Psoas muscle (tissue), 8 donors: ENCODE measurements around the gene DSTN. TPM values are rescaled to one million over a fixed set of nuclear protein-coding genes. Genes with fewer than 3 reads are reported as not detected.

Experiments
- ATAC-seq, 4 donors: fragments of 200-7000 bp; cut with Tn5 transposase; one replicate each; pipeline ENCODE4 v1.9.1; 2020; ENCODE audit warnings: moderate library complexity in 3 of 4, mild to moderate bottlenecking in 2 of 4
- DNase-seq, 2 donors: peaks; one replicate each; pipeline ENCODE4 v3.0.0-alpha.2; 2020
- H3K27ac ChIP-seq: fragments of 200-600 bp; one replicate; pipeline ENCODE4 v1.8.0; 2022
- H3K27me3 ChIP-seq, 3 donors: fragments of 200-600 bp in 1 of 3; one replicate each; pipeline versions ENCODE4 v1.6.1 to v1.8.0; 2013 to 2022; ENCODE audit warnings: low read length in 2 of 3, mild to moderate bottlenecking in 2 of 3, moderate library complexity in 1 of 3; ENCODE audit not compliant: insufficient read depth in 3 of 3
- H3K36me3 ChIP-seq, 2 donors: fragments of 200-600 bp in 1 of 2; one replicate each; pipeline versions ENCODE4 v1.6.1 to v1.8.0; 2013 to 2022; ENCODE audit warnings: low read depth in 1 of 2, mild to moderate bottlenecking in 1 of 2, moderate library complexity in 1 of 2; ENCODE audit not compliant: insufficient read depth in 1 of 2
- H3K4me1 ChIP-seq: fragments of 200-600 bp; one replicate; pipeline ENCODE4 v1.8.0; 2022
- H3K4me3 ChIP-seq: fragments of 200-600 bp; one replicate; pipeline ENCODE4 v1.8.0; 2022; ENCODE audit warnings: mild to moderate bottlenecking
- H3K9me3 ChIP-seq: fragments of 200-600 bp; one replicate; pipeline ENCODE4 v1.8.0; 2022
- CTCF ChIP-seq: fragments of 200-600 bp; IDR thresholded peaks from one replicate; pipeline ENCODE4 v1.8.0; 2022; ENCODE audit warnings: antibody characterized with exemption
- WGBS, 3 donors: extraction: QIAGEN DNeasy Blood & Tissue Kit; methylation state at CpG; one replicate each; pipeline versions ENCODE4 v1.1.6 to v1.1.7; 2013; 5-methylcytosine and 5-hydroxymethylcytosine counted together
- intact Hi-C, 2 donors: fragments of 100-400 bp; cut with DNase I; formaldehyde crosslinking; loops; one replicate each; pipeline versions ENCODE4 v1.11.0 to v1.14.2; 2022
- polyA plus RNA-seq, 3 donors: library from polyadenylated mRNA; stranded (reverse); fragments of 200-250 nt; gene quantifications; one replicate each; pipeline ENCODE4 v1.2.3, GENCODE V29; 2013
- total RNA-seq, 4 donors: library from RNA; stranded (reverse); fragmentation: NEBNext Ultra II Directional in 2 of 4; extraction: Animal tissue kit (Norgen Biotek cat#: 25700) in 2 of 4; gene quantifications; one replicate each; pipeline versions ENCODE4 v1.2.1 to v1.2.4, GENCODE V29; 2021 to 2023
- donor health status: healthy with polysubstance abuse.
- donor health status: DM: no; HTN: no; CAD: no; lungs with moderate emphysema.
- donor health status: Bipolar disorder and iron deficiency.
- donor health status: healthy.
- donor health status: DM: yes; HTN: yes; CAD: no.
- donor health status: DM: no; HTN: no; CAD: no.
- donor health status: DM: no; HTN: no; CAD: no.
- donor health status: DM: yes; HTN: yes; CAD: no.

DSTN gene
- total and polyA plus RNA-seq, 7 donors, result 45.6 to 202 (median 82.3) TPM

- TF ChIP-seq CTCF, result no peak
- peaks cover 6% of the 10 kb centered on the region for H3K4me1 ChIP-seq
- intact Hi-C loops, result loop anchor here (1.0 to 2.0 kb wide), 2 partner anchors 79 to 112 kb away; no protein-coding TSS in a partner anchor
- DNase-seq, result peak in 1 of 2 donors; percentile 50
- WGBS, 3 donors, result 84 to 87% (median 85%) methylated on average over 22 of the region's 22 CpGs
- no peak overlapping the region for H3K4me3 ChIP-seq
- no peak for ATAC-seq
- no peaks in the 10 kb centered on the region for H3K9me3 ChIP-seq
- no peaks in the 10 kb centered on the region for H3K27me3 ChIP-seq
- peaks cover 0 to 51% of the 10 kb centered on the region in 2 donors for H3K36me3 ChIP-seq
- H3K27ac ChIP-seq, result no peak overlapping the region
Measured at GRCh38 chr20:17616480-17617211, 46.8 kb downstream of the DSTN start.

- Histone ChIP-seq H3K27me3 (no peaks in the 10 kb centered on the region), H3K4me3 (no peak overlapping the region), H3K9me3 (no peaks in the 10 kb centered on the region), H3K4me1 (peaks cover 6% of the 10 kb centered on the region), H3K36me3 (peaks cover 0 to 58% of the 10 kb centered on the region in 2 donors), H3K27ac (no peak overlapping the region)
- peak in 1 of 2 donors; percentile 79 for DNase-seq
- WGBS, 3 donors, result 70 to 82% (median 73%) methylated on average over 15 of the region's 15 CpGs
- TF ChIP-seq CTCF, result peak; percentile 67
- intact Hi-C loops, result loop anchor here (1.0 to 2.0 kb wide), 2 partner anchors 80 to 113 kb away; no protein-coding TSS in a partner anchor
- ATAC-seq, result peak; percentile 67 to 83 (median 76)
Measured at GRCh38 chr20:17617212-17617867, 47.5 kb downstream of the DSTN start.

GRCh38 chr20:17617868-17618672, 48.2 kb downstream of the DSTN start:
- H3K4me1 ChIP-seq, result peaks cover 6% of the 10 kb centered on the region
- peaks cover 0 to 66% of the 10 kb centered on the region in 2 donors for H3K36me3 ChIP-seq
- DNase-seq (peak in 1 of 2 donors; percentile 51), ATAC-seq (peak in 2 of 4 donors; percentile 9)
- H3K4me3 ChIP-seq, result no peak overlapping the region
- intact Hi-C loops, result loop anchor here (1.0 to 2.0 kb wide), 2 partner anchors 81 to 113 kb away; no protein-coding TSS in a partner anchor
- 88 to 92% (median 90%) methylated on average over 20 of the region's 20 CpGs for WGBS, 3 donors
- TF ChIP-seq CTCF, result no peak
- H3K27ac ChIP-seq, result no peak overlapping the region
- no peaks in the 10 kb centered on the region for H3K9me3 ChIP-seq
- H3K27me3 ChIP-seq, result no peaks in the 10 kb centered on the region

- H3K27me3 ChIP-seq, result no peaks in the 10 kb centered on the region
- intact Hi-C loops, result no loop called here
- H3K4me3 ChIP-seq, result no peak overlapping the region
- DNase-seq, result no peak
- H3K9me3 ChIP-seq, result no peaks in the 10 kb centered on the region
- no peak for TF ChIP-seq CTCF
- no peak for ATAC-seq
- peaks cover 6% of the 10 kb centered on the region for H3K4me1 ChIP-seq
- H3K27ac ChIP-seq, result no peak overlapping the region
- peaks cover 0 to 70% of the 10 kb centered on the region in 2 donors for H3K36me3 ChIP-seq
- WGBS, 3 donors, result 95 to 96% (median 96%) methylated on average over 10 of the region's 10 CpGs
Measured at GRCh38 chr20:17618673-17619013, 48.8 kb downstream of the DSTN start.
